Spleen (tissue), 11 donors: ENCODE results near the gene ZSCAN9. TPM values are rescaled to one million over a fixed set of nuclear protein-coding genes. Genes with fewer than 3 reads are reported as not detected.

Source experiments
- DNase-seq: peaks from one replicate; pipeline ENCODE4 v3.0.0-alpha.2; 2020
- H3K27ac ChIP-seq, 8 donors: fragments of 200-600 bp; sonication (generic) in 7 of 8; 1 replicate in 4 of 8; 2 replicates in 4 of 8; pipeline versions ENCODE4 v1.5.0 to v1.8.0; 2016 to 2021; ENCODE audit warnings: inconsistent platforms in 4 of 8, mild to moderate bottlenecking in 4 of 8, moderate library complexity in 1 of 8
- H3K27me3 ChIP-seq, 7 donors: fragments of 200-600 bp; sonication (generic) in 6 of 7; replicated peaks in 1 of 7; 1 replicate in 4 of 7; 2 replicates in 3 of 7; pipeline versions ENCODE4 v1.5.0 to v1.8.0; 2016 to 2021; ENCODE audit warnings: inconsistent platforms in 3 of 7, mild to moderate bottlenecking in 1 of 7
- H3K36me3 ChIP-seq, 6 donors: fragments of 200-600 bp; sonication (generic) in 5 of 6; 1 replicate in 4 of 6; 2 replicates in 2 of 6; pipeline versions ENCODE4 v1.5.0 to v1.8.0; 2016 to 2021; ENCODE audit warnings: inconsistent platforms in 2 of 6
- H3K4me1 ChIP-seq, 6 donors: fragments of 200-600 bp; sonication (generic) in 5 of 6; 1 replicate in 3 of 6; 2 replicates in 3 of 6; pipeline versions ENCODE4 v1.5.0 to v1.8.0; 2016 to 2021; ENCODE audit warnings: inconsistent platforms in 3 of 6
- H3K4me3 ChIP-seq, 8 donors: fragments of 200-600 bp; sonication (generic) in 7 of 8; 1 replicate in 4 of 8; 2 replicates in 4 of 8; pipeline versions ENCODE4 v1.5.0 to v1.8.0; 2016 to 2021; ENCODE audit warnings: inconsistent platforms in 4 of 8, mild to moderate bottlenecking in 4 of 8, moderate library complexity in 2 of 8
- H3K9me3 ChIP-seq, 8 donors: fragments of 200-600 bp; sonication (generic) in 7 of 8; 1 replicate in 4 of 8; 2 replicates in 4 of 8; pipeline versions ENCODE4 v1.5.0 to v1.8.0; 2016 to 2021; ENCODE audit warnings: inconsistent platforms in 4 of 8
- POLR2A ChIP-seq, 3 donors: fragments of 450-650 bp; IDR thresholded peaks; one replicate each; pipeline ENCODE4 v1.5.1; 2017; ENCODE audit warnings: antibody characterized with exemption in 3 of 3, mild to moderate bottlenecking in 1 of 3
- POLR2AphosphoS5 ChIP-seq, 3 donors: sonication (generic); formaldehyde crosslinking; IDR thresholded peaks; one replicate each; pipeline ENCODE4 v1.5.1; 2017; ENCODE audit warnings: antibody characterized with exemption in 3 of 3
- WGBS, 5 donors: extraction: QIAGEN DNeasy Blood & Tissue Kit in 3 of 5; methylation state at CpG; one replicate each; pipeline versions ENCODE4 v1.1.5 to v1.1.7; 2013 to 2018; 5-methylcytosine and 5-hydroxymethylcytosine counted together
- intact Hi-C: fragments of 100-400 bp; cut with DNase I; formaldehyde crosslinking; loops from one replicate; pipeline ENCODE4 v1.15.0; 2023; ENCODE audit warnings: low total_unique reads
- polyA plus RNA-seq, 3 donors: library from polyadenylated mRNA; stranded (reverse); fragments of 200-250 nt; gene quantifications; one replicate each; pipeline ENCODE4 v1.2.1, GENCODE V29; 2013
- total RNA-seq, 7 donors: library from RNA; depleted of rRNA in 3 of 7; stranded (reverse); fragments of >200 nt in 3 of 7; fragmentation: NEBNext Ultra II Directional in 4 of 7; extraction: Animal tissue kit (Norgen Biotek cat#: 25700) in 4 of 7; gene quantifications; one replicate each; pipeline versions ENCODE4 v1.1.0 to v1.2.1, GENCODE V29; 2016 to 2021
- TF ChIP-seq, protein P1 (sequence below), 11 experiments: fragments of 200-600 bp in 7 of 11; fragments of 450-650 bp in 4 of 11; sonication (generic) in 4 of 11; IDR thresholded peaks in 8 of 11; conservative IDR thresholded peaks in 3 of 11; 1 replicate in 7 of 11; 2 replicates in 4 of 11; pipeline versions ENCODE4 v1.4.0 to v1.8.0; 2016 to 2021; ENCODE audit warnings: antibody characterized with exemption in 11 of 11, inconsistent platforms in 4 of 11, mild to moderate bottlenecking in 1 of 11
- donor health status: healthy with polysubstance abuse.
- donor health status: DM: no; HTN: no; CAD: no; lungs with moderate emphysema.
- donor health status: DM: no; HTN: no; CAD: no.
- donor health status: Bipolar disorder and iron deficiency.
- donor health status: healthy.
- donor health status: DM: no; HTN: no; CAD: no.
- donor health status: DM: yes; HTN: yes; CAD: no.

Gene ZSCAN9
- total and polyA plus RNA-seq, 10 donors: 6.9 to 25.7 (median 14.2) TPM

DNA sequence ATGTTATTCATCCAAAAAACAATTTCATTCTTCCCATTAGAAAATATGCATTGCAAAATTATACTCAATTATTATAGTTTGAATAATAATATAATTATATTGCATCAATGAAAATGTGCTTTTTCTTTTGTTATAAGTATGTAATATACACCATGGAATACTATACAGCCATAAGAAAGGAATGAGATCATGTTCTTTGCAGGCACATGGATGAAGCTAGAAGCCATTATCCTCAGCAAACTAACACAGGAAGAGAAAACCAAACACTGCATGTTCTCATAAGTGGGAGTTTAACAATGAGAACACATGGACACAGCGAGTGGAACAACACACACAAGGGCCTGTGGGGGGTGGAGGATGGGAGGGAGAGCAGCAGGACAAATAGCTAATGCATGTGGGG is 32.0 kb downstream of the ZSCAN9 start:
- Histone ChIP-seq H3K4me1 (peaks cover 0 to 24% (median 9%) of the 10 kb centered on the region in 6 donors), H3K36me3 (no peaks in the 10 kb centered on the region), H3K9me3 (peaks cover 0 to 27% (median 19%) of the 10 kb centered on the region in 8 donors), H3K27ac (no peak overlapping the region), H3K4me3 (no peak overlapping the region), H3K27me3 (peaks cover 0 to 14% (median 0%) of the 10 kb centered on the region in 7 donors)
- intact Hi-C loops: no loop called here
- 0% methylated on average over 1 of the region's 1 CpG; no CpG with 5 or more reads in 2 of the 5 donors for WGBS, 5 donors
- no peak for TF ChIP-seq POLR2AphosphoS5 (IDR thresholded peaks at IDR 0.05)
- TF ChIP-seq POLR2A (IDR thresholded peaks at IDR 0.05): no peak
- TF ChIP-seq, protein P1, sequence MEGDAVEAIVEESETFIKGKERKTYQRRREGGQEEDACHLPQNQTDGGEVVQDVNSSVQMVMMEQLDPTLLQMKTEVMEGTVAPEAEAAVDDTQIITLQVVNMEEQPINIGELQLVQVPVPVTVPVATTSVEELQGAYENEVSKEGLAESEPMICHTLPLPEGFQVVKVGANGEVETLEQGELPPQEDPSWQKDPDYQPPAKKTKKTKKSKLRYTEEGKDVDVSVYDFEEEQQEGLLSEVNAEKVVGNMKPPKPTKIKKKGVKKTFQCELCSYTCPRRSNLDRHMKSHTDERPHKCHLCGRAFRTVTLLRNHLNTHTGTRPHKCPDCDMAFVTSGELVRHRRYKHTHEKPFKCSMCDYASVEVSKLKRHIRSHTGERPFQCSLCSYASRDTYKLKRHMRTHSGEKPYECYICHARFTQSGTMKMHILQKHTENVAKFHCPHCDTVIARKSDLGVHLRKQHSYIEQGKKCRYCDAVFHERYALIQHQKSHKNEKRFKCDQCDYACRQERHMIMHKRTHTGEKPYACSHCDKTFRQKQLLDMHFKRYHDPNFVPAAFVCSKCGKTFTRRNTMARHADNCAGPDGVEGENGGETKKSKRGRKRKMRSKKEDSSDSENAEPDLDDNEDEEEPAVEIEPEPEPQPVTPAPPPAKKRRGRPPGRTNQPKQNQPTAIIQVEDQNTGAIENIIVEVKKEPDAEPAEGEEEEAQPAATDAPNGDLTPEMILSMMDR (IDR thresholded peaks at IDR 0.05 in 8 of 11, conservative IDR thresholded peaks at IDR 0.05 in 3 of 11): no peak
- DNase-seq: no peak

DNA sequence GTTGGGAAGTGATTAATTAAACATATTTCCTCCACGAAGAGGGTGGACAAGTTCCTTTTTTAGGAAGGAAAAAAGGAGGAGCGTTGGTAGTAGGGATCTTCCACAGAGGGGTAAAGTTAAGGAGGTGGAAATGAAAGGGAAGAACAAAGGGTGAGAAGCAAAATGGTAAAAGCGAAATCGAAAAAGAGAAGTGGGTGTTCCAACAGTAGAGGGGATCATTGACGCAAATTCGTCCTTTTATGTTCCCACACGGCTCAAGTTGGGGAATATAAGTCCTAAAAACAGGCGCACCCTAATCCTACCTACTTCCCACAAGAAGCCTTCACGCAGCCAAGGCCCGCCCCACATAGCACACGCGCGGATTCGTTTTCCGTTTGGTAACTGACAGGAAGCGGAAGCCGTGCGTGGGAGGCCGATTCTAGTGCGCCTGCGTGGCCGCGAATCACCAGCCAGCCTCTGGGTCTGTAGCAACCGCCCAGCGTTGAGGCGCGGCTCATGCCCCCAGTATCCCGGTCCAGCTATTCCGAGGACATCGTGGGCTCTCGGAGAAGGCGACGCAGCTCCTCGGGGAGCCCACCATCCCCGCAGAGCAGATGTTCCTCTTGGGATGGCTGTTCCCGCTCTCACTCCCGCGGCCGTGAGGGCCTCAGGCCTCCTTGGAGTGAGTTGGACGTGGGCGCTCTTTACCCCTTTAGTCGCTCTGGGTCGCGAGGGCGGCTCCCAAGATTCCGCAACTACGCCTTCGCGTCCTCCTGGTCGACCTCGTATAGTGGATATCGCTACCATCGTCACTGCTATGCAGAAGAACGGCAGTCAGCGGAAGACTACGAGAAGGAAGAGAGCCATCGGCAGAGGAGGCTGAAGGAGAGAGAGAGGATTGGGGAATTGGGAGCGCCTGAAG is 34.1 kb downstream of the ZSCAN9 start, which contains the start of gene NKAPL:
NKAPL (plus strand) TSS at position 421 of the 901 bp plus-strand sequence; CDS start at position 496, 75 bp downstream.
- intact Hi-C loops: no loop called here
- peaks cover 0 to 14% (median 0%) of the 10 kb centered on the region in 7 donors for H3K27me3 ChIP-seq
- H3K27ac ChIP-seq: peak within 1 kb of the TSS in 2 of 8 donors; percentile 54 to 60

DNA sequence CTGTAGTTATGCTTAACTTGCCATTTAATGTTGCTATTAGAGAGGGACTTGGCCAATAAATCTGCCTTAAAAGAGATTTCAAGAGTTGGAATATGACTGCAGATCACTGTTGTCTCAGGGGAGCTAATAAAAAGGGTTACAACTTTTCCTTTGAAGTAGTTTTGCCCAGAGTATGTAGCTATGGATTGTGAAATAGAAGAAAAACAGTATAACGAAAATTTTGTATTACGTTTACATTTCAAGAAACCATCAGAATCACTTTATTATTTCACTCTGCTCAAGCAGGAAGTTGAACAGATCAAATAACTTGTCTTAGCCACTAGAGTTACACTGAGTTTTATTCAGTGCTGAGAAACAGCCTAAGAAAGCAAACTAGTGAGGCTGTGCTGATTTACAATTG is 38.8 kb downstream of the ZSCAN9 start:
- 55 to 83% (median 73%) methylated on average over 2 of the region's 2 CpGs for WGBS, 5 donors
- no peak overlapping the region for H3K4me3 ChIP-seq
- H3K27ac ChIP-seq: no peak overlapping the region
- H3K27me3 ChIP-seq: peaks cover 0 to 8% (median 0%) of the 10 kb centered on the region in 7 donors
- H3K36me3 ChIP-seq: no peaks in the 10 kb centered on the region
- no peak for DNase-seq
- H3K4me1 ChIP-seq: peaks cover 11 to 31% (median 25%) of the 10 kb centered on the region in 6 donors
- intact Hi-C loops: no loop called here
- TF ChIP-seq, protein P1 (IDR thresholded peaks at IDR 0.05 in 8 of 11, conservative IDR thresholded peaks at IDR 0.05 in 3 of 11): no peak
- TF ChIP-seq POLR2A (IDR thresholded peaks at IDR 0.05): no peak
- TF ChIP-seq POLR2AphosphoS5 (IDR thresholded peaks at IDR 0.05): no peak
- H3K9me3 ChIP-seq: peaks cover 0 to 26% (median 19%) of the 10 kb centered on the region in 8 donors

More for the DNA sequence above, 34.1 kb downstream of the ZSCAN9 start, which contains the start of gene NKAPL:
- WGBS, 5 donors: 40 to 61% (median 43%) methylated on average over 41 to 58 of the region's 58 CpGs
- peaks cover 0 to 6% (median 2%) of the 10 kb centered on the region in 6 donors for H3K4me1 ChIP-seq
- H3K9me3 ChIP-seq: peaks cover 0 to 27% (median 19%) of the 10 kb centered on the region in 8 donors
- H3K4me3 ChIP-seq: peak within 1 kb of the TSS; percentile 2 to 67 (median 24)
- peak; percentile 89 for DNase-seq
- TF ChIP-seq POLR2AphosphoS5 (IDR thresholded peaks at IDR 0.05) (peak; percentile 75 to 82 (median 78)), POLR2A (IDR thresholded peaks at IDR 0.05) (no peak)
- TF ChIP-seq, protein P1 (IDR thresholded peaks at IDR 0.05 in 8 of 11, conservative IDR thresholded peaks at IDR 0.05 in 3 of 11): no peak
- no peaks in the 10 kb centered on the region for H3K36me3 ChIP-seq
